Activated T-helper 1 cell treated with Interleukin-2 at 50 U/mL for 16 hours (primary cell): Measurements from ENCODE around the gene C1QTNF5.

Experiments
- DNase-seq: peaks from one replicate; pipeline ENCODE4 v3.0.0-alpha.2; 2020; ENCODE audit warnings: low read depth

The C1QTNF5 gene

DNA sequence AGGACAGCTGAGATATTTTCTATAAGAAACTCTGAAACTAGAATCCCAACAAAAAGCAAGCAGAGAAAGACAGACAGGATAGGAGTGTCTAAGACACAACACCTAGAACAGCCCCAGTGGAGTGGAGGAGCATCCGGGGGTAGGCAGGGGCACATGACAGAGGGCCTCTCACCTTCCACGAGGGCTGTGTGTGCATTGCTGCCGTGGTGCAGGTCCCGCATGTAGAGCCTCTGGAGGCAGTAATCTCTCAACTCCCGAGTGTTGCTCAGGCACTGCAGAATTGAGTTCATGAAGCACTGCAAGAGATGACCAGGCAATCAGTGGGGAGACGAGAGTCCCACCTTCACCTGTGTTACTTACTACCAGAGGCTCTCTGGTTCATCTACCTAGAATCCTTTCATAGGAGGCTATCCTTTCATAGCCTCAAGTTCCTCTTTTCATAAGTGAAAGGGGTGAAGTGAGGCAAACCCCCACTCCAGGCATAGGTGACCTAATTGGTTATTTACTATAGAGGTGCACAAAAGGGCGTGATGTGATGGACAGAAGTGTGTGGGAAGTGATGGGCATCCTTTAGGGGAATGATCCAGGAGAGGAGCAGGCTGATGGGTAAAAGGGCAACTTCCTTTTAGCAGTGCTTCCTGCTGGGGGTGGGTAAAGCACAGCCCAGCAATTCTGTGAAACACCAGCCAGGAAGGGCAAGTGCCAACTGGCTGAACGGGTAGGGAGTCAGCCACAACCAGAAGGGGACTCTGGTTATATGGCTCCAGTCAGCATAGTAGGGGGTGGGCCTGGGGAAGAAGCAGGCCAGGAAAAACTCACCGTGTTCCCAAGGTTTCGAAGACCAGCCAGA is 18.9 kb upstream of the C1QTNF5 start:
- no peak for DNase-seq

GRCh38 chr11:119357074-119357473 is 16.4 kb upstream of the C1QTNF5 start:
- DNase-seq = no peak

GRCh38 chr11:119356349-119357031 is 15.8 kb upstream of the C1QTNF5 start:
- peak; percentile 51 for DNase-seq

- DNase-seq = no peak
These were observed 14.6 kb upstream of the C1QTNF5 start for GRCh38 chr11:119355091-119355843.

GRCh38 chr11:119352857-119353260 is 12.2 kb upstream of the C1QTNF5 start:
- DNase-seq = no peak

DNA sequence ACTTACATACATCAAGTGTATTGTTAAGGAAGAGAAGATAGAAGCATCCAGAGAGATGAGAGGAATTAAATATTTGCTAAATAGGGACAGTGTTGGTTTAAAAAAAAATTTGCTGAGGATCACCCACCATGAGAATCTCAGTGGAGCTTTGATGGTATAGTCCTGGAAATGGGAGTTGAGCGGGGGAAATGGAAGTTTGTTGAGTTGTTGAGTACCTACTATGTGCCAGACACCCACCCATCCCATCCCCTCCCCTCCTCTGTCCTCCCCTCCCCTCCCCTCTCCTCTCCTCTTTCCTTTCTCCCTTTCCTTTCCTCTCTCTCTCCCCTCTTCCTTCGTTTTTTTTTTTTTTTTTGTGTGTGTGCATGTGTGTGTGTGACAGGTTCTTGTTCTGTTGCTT is 10.5 kb upstream of the C1QTNF5 start:
- no peak for DNase-seq

DNA sequence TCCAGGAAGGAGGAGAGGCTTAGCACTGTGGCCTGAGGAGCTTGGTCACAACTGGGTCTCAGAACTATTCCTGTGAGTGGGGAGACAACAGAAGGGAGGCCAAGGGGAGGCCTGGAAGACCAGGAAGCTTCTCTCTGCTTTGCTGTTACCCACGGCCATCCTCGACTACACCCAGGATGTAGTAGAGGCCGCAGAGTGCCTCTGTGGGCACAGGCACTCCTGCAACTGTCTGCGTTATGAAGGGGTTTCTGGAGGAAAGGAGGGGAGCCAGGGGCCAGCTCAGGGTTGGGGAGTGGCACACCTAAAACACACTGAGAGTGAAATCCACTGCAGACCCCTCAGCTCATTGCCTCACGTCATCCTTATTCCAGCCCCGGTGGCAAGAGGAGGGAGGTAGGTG is 9.6 kb upstream of the C1QTNF5 start:
- DNase-seq = no peak

DNA sequence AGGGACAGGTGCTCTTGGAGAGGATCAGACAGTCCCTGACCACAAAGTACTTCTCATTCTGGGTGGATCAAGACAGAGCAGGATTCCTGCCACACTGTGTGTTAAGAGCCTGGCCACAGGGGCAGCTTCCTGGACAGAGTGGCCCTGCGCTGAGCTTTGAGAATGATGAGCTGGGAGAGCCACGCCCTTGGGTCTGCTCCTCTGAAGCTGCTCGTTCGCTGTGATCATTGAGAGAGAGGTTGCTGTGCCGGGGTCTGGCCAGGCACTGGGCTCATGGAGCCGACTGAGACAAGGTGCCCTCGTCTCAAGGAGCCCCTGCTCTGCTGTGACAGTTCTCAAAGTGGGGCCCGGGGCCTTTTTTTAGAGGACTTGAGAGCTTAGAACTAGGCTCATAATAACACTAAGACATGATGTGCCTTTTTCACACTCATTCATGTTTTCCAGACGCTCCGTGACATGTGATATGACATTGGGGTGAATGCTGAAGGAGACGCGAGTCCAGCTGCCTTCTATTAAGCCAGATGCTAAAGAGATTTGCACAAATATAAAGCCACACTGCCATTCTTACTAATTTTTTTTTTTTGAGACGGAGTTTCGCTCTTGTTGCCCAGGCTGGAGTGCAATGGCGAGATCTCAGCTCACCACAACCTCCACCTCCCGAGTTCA is 7.4 kb upstream of the C1QTNF5 start:
- DNase-seq = no peak

- DNase-seq = no peak
These were observed 6.6 kb upstream of the C1QTNF5 start for GRCh38 chr11:119347242-119347641.

GRCh38 chr11:119346605-119347004 is 5.9 kb upstream of the C1QTNF5 start, which contains the start of gene MFRP:
MFRP (minus strand) TSS chr11:119346705; CDS start chr11:119346513, 192 bp downstream.
- DNase-seq = no peak

GRCh38 chr11:119345685-119346084 is 5.0 kb upstream of the C1QTNF5 start:
- DNase-seq = no peak

GRCh38 chr11:119344291-119345010 is 3.8 kb upstream of the C1QTNF5 start:
- no peak for DNase-seq

DNA sequence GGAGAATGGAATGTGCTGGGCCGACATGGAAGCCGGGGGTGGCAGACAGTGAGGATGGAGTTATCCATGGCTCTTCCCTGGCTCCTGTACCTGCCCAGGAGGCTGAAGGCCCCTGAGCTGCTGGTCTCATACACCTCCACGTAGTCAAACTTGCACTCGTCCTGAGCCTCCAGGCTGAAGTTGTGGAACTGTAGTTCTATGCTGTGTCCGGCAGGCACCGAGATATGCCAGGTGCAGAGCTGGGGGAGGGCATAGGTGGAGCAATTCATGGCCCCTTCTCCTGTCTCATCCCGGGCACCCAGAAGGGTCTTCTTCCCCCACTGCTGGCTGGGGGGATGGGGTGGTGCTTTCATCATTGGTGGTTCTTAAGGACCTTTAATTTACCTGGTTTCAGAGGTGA is 3.0 kb upstream of the C1QTNF5 start:
- DNase-seq = no peak

- DNase-seq = no peak
These were observed 1.9 kb upstream of the C1QTNF5 start for GRCh38 chr11:119342362-119343130.

- DNase-seq = no peak
These were observed 1.3 kb upstream of the C1QTNF5 start for GRCh38 chr11:119342023-119342300.

DNA sequence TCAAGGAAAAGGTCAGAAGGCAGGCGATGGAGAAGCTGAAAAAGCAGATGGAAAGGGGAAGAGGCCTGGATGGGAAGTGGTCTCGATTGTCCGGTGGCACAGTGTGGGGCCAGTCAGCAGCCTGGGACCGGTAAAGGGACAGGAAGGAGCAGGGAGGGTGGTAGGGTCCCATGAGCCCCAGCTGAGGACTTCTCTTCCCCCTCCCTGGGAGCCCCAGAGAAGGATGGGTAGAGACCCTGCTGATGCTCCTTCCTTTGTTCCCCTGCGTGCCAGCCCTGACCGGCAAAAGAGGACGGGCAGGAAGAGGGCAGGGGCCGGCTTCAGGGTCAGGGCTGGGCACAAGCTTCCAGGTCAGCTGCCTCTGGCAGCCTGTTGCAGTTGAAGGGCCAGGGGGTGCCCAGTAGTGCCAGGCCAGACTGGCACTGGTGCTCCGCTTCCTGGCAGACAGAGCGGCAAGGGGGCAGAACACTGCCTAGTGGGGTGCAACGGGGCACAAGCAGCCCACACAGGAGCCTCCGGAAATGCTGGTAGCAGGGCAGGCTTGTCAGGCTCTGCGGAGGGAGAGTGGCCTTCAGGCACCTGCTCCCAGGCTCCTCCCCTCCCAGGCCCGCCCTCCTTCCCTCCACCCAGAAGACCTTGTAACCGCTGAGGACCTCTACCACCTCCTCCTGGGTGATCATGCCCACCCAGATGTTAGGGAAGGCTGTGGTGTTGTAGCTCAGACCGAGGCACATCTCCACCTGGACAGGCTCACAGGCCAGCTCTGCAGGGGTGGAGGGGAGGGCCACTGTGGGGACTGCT is 739 bp upstream of the C1QTNF5 start:
- no peak for DNase-seq

DNA sequence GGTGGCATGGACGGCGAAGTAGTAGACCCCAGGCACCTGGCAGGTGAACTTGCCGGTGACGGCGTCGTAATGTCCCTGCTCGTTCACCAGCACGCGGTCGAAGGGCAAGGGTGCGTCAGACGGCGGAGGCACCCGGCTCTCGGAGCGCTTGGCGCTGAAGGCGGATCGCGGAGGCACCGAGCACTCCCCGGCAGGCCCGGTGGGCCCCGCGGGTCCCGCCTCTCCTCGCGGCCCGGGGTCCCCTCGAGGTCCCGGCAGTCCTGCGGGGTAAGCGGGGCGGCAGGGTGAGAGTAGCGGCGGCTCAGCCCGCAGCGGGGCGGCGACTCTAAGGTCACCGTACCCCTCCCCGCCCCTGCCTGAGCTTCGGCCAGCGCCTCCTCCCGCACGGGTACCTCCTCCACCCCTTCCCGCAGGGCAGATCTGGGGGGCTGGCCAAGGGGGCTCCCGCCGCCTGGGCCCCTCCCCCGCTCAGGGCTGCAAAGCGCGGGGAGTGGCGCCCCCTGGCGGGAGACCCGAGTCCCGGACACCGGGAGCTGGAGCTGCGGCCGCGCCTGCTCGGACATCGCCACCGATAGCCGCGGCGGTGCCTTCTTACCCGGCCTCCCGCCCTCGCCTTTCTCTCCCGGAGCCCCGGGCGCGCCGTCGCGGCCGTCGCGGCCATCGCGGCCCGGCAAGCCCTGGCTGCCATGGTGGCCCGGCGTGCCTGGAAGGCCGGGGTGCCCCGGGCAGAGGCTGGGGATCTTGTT is 921 bp downstream of the C1QTNF5 start:
- no peak for DNase-seq

GRCh38 chr11:119338965-119339588 is 1.6 kb downstream of the C1QTNF5 start:
- no peak for DNase-seq
